ENCODE results near the gene SF3B5. TPM values are rescaled to one million over a fixed set of nuclear protein-coding genes. Genes with fewer than 3 reads are reported as not detected.

The SF3B5 gene
- total and polyA plus RNA-seq, 2 of the 8 experiments (the other 6 are each of a cell fraction or from before 2014, with no cell fraction given), result 195 to 588 TPM

DNA sequence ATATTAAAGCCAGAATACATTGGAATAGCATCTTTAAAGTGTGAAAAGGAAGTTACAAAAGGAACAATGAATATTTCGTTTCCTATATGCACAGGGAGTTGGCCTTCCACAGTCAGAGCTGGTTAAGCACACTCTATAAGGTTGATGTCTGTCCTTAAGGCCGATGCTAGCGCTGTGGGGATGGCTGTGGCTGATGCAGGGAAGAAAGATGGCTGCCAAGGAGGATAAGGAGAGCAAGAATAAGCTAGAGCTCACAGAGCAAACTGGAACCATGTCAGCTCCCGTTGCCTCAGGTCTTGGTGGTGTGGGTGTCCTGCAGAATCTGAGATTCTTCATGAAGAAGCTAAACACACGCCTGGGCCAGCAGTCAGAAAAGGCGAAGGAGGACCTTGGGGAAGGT lies 34.1 kb upstream of the SF3B5 start (continued):
- TF ChIP-seq, protein P1, sequence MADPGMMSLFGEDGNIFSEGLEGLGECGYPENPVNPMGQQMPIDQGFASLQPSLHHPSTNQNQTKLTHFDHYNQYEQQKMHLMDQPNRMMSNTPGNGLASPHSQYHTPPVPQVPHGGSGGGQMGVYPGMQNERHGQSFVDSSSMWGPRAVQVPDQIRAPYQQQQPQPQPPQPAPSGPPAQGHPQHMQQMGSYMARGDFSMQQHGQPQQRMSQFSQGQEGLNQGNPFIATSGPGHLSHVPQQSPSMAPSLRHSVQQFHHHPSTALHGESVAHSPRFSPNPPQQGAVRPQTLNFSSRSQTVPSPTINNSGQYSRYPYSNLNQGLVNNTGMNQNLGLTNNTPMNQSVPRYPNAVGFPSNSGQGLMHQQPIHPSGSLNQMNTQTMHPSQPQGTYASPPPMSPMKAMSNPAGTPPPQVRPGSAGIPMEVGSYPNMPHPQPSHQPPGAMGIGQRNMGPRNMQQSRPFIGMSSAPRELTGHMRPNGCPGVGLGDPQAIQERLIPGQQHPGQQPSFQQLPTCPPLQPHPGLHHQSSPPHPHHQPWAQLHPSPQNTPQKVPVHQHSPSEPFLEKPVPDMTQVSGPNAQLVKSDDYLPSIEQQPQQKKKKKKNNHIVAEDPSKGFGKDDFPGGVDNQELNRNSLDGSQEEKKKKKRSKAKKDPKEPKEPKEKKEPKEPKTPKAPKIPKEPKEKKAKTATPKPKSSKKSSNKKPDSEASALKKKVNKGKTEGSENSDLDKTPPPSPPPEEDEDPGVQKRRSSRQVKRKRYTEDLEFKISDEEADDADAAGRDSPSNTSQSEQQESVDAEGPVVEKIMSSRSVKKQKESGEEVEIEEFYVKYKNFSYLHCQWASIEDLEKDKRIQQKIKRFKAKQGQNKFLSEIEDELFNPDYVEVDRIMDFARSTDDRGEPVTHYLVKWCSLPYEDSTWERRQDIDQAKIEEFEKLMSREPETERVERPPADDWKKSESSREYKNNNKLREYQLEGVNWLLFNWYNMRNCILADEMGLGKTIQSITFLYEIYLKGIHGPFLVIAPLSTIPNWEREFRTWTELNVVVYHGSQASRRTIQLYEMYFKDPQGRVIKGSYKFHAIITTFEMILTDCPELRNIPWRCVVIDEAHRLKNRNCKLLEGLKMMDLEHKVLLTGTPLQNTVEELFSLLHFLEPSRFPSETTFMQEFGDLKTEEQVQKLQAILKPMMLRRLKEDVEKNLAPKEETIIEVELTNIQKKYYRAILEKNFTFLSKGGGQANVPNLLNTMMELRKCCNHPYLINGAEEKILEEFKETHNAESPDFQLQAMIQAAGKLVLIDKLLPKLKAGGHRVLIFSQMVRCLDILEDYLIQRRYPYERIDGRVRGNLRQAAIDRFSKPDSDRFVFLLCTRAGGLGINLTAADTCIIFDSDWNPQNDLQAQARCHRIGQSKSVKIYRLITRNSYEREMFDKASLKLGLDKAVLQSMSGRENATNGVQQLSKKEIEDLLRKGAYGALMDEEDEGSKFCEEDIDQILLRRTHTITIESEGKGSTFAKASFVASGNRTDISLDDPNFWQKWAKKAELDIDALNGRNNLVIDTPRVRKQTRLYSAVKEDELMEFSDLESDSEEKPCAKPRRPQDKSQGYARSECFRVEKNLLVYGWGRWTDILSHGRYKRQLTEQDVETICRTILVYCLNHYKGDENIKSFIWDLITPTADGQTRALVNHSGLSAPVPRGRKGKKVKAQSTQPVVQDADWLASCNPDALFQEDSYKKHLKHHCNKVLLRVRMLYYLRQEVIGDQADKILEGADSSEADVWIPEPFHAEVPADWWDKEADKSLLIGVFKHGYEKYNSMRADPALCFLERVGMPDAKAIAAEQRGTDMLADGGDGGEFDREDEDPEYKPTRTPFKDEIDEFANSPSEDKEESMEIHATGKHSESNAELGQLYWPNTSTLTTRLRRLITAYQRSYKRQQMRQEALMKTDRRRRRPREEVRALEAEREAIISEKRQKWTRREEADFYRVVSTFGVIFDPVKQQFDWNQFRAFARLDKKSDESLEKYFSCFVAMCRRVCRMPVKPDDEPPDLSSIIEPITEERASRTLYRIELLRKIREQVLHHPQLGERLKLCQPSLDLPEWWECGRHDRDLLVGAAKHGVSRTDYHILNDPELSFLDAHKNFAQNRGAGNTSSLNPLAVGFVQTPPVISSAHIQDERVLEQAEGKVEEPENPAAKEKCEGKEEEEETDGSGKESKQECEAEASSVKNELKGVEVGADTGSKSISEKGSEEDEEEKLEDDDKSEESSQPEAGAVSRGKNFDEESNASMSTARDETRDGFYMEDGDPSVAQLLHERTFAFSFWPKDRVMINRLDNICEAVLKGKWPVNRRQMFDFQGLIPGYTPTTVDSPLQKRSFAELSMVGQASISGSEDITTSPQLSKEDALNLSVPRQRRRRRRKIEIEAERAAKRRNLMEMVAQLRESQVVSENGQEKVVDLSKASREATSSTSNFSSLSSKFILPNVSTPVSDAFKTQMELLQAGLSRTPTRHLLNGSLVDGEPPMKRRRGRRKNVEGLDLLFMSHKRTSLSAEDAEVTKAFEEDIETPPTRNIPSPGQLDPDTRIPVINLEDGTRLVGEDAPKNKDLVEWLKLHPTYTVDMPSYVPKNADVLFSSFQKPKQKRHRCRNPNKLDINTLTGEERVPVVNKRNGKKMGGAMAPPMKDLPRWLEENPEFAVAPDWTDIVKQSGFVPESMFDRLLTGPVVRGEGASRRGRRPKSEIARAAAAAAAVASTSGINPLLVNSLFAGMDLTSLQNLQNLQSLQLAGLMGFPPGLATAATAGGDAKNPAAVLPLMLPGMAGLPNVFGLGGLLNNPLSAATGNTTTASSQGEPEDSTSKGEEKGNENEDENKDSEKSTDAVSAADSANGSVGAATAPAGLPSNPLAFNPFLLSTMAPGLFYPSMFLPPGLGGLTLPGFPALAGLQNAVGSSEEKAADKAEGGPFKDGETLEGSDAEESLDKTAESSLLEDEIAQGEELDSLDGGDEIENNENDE (IDR thresholded peaks at IDR 0.05; ENCODE audit: insufficient replicate concordance, low read length), result no peak
- TF ChIP-seq ZNF274 (IDR thresholded peaks at IDR 0.05; ENCODE audit: borderline replicate concordance, extremely low read depth, low read length) (no peak), TAF1 (IDR thresholded peaks at IDR 0.05; ENCODE audit: low read depth, low read length) (no peak), POU5F1 (IDR thresholded peaks at IDR 0.05; ENCODE audit: low read depth, low read length) (no peak), FOSL1 (IDR thresholded peaks at IDR 0.05; ENCODE audit: insufficient read depth, low read depth, low read length) (no peak), POLR2A (IDR thresholded peaks at IDR 0.05; ENCODE audit: control extremely low read depth in 1 of 2, low read depth in 2 of 2, low read length in 2 of 2) (no peak), BCL11A (IDR thresholded peaks at IDR 0.05; ENCODE audit: low read depth in 2 of 2, low read length in 2 of 2) (no peak)
- TF ChIP-seq, protein P2, sequence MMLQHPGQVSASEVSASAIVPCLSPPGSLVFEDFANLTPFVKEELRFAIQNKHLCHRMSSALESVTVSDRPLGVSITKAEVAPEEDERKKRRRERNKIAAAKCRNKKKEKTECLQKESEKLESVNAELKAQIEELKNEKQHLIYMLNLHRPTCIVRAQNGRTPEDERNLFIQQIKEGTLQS (IDR thresholded peaks at IDR 0.05; ENCODE audit: insufficient read depth, low read depth, low read length), result no peak
